Inferior parietal cortex (tissue), 1 donor: ENCODE measurements around the gene TAP1.

Source experiments
- DNase-seq: peaks from one replicate; pipeline ENCODE4 v3.0.0-alpha.2; 2016; ENCODE audit errors: extremely low spot score

The TAP1 gene

GRCh38 chr6:32842021-32842650, 11.4 kb downstream of the TAP1 start:
- DNase-seq: no peak

- DNase-seq: no peak
Observed at GRCh38 chr6:32840604-32841246, 12.8 kb downstream of the TAP1 start.

GRCh38 chr6:32839356-32839755, 14.1 kb downstream of the TAP1 start:
- no peak for DNase-seq

GRCh38 chr6:32838114-32838958, 15.2 kb downstream of the TAP1 start, which contains the start of gene TAP2:
TSS of gene TAP2 (minus strand) at chr6:32838739. CDS start at chr6:32838233, 506 bp downstream.
- peak; percentile 95 for DNase-seq

GRCh38 chr6:32837651-32838113, 15.8 kb downstream of the TAP1 start:
- no peak for DNase-seq

GRCh38 chr6:32836873-32837272, 16.6 kb downstream of the TAP1 start:
- DNase-seq: no peak

GRCh38 chr6:32835167-32835893, 18.2 kb downstream of the TAP1 start:
- DNase-seq: no peak

DNA sequence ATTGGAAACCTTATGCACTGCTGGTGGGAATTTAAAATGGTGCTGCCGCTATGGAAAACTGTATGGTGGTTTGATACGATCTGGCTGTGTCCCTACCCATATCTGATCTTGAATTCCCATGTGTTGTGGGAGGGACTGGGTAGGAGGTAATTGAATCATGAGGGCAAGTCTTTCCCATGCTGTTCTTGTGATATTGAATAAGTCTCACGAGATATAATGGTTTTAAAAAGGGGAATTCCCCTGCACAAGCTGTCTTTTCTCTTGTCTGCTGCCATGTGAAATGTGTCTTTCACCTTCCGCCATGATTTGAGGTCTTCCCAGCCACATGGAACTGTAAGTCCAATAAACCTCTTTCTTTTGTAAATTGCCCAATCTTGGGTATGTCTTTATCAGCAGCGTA, 19.8 kb downstream of the TAP1 start:
- no peak for DNase-seq

GRCh38 chr6:32832535-32832934, 21.0 kb downstream of the TAP1 start:
- DNase-seq: no peak

DNA sequence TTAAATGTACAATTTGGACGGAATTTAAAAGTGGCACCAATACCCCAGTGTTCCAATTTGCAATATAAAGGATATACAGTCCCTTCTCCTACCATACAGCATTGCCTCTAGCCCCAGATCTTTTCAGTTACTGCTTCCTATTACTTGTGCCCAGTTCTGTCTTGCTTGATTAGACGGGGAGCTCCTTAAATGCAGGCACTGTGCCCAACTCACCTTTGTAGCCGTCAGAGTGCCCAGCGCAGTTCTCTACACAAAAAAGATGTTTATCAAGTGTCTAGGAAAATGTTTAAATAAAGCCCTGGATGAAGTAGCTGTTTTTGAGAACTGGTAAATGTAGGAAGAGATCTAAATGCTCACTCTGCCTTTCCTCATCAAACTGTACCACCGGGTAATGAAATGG, 22.6 kb downstream of the TAP1 start:
- no peak for DNase-seq

- no peak for DNase-seq
Observed at GRCh38 chr6:32830017-32830416, 23.5 kb downstream of the TAP1 start.

DNA sequence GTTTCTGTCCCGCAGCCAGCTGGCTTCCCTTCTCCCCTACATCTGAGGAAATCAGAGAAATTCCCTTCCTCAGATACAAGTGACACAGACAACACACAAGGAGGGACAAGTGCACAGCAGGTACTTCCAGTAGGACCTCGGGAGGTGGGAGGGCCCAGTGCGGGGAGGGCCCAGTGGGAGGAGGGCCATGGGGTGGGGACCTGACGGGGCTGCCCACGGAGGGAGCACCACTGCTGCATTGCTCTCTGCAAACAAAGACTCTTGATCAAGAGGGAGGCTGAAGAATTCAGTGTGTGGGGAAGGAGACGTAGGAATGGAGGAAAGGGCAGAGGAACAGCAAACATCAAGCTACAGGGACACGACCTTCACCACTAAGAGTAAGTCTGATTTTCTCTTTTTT, 24.0 kb downstream of the TAP1 start:
- DNase-seq: no peak

GRCh38 chr6:32827025-32827424, 26.5 kb downstream of the TAP1 start:
- DNase-seq: no peak

- peak; percentile 29 for DNase-seq
Observed at GRCh38 chr6:32825966-32826365, 27.5 kb downstream of the TAP1 start.

DNA sequence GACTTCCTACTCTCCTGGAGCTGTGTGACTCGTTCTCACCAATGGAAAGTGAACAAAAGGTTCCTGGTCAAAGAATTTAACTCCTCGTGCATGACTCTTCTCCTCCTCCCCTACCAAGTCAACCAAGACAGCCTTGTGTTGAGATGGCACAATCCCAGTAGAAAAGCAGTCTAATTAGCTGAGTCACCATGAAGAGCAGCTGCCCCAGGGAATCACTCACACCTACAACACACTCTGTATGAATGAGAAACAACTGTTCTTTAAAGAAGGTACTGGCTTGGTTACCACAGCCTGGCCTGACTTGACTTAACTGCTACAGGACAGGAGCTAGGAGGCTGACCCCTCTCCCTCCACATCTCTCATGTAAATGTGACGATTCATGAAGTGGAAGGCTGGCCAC, 33.8 kb downstream of the TAP1 start:
- no peak for DNase-seq

DNA sequence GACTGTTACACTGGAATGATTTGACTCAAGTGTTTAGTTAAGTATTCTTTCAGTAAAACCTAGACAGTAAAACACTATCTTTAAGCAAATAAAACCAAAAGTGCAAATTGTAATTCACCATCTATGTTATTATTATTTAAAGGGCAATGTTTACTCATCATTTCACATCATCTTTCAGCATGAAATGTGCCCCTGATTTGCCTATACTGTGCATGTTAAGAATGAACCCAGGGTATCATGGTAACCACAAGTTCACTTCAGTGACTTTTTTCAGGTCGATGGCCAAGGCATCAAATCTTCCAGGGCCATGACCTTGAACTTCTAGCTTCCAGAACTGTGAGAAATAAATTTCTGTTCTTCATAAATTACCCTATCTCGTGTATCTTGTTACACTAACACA, 34.6 kb downstream of the TAP1 start:
- DNase-seq: no peak

DNA sequence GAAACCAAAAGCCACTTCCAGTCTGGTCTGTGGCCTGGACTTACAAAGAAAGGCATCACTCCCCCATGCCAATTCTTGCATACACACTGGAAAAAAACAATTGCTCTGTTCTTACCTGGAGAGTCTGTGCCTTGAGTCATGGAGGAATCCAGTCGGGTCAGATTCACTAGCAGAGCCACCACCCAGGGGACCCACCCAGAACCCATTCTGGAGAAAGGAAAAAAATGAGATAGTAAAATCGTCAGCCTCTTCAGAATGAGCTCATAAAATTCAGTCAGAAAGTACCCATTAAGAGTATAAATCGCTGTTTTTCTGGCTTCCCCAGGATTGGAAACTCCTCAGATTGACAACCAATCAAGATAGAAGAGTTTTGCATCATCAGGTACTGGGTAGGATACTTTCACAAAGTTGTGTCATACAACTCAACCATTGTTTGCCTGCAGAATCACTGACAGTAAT, 36.7 kb downstream of the TAP1 start, which contains the start of gene HLA-DOB:
TSS of gene HLA-DOB (minus strand) at position 257 of the 459 bp plus-strand sequence. CDS start at position 206, 51 bp downstream.
- DNase-seq: no peak

DNA sequence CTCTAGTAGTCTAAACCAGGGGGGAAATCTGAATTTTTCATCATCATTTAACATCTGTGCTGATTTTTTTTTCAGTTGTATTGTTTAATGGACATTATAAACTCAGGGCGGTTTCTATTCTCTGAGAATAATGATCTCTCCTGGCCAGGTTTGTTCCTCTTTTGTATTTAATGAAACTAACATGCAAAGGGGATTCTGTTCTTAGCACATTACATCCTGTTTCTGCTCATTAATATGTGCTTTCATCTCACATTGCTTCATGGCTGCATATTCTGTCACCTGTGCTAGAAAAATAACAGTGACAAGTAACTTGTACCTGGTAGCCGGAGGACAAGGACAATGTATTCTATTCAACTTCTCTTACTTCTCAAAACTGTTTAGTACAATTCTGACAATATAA, 37.5 kb downstream of the TAP1 start:
- no peak for DNase-seq

DNA sequence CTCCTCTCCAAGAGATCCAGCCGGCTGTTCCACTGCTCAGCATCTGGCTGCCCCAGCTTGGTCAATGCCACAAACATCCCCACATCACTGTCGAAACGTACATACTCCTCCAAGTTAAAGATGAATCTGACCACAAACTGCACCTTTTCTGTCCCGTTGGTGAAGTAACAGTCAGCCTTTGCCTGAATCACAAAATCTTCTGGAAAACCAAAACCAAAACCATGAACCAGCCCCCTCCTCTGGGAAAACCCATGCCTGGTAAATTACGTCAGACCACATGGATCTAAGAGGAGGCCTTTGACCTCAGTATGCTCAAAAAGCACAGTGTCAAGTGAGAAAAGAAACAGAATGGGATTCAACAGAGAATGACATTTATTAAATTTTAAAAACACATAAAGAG, 38.4 kb downstream of the TAP1 start:
- no peak for DNase-seq

DNA sequence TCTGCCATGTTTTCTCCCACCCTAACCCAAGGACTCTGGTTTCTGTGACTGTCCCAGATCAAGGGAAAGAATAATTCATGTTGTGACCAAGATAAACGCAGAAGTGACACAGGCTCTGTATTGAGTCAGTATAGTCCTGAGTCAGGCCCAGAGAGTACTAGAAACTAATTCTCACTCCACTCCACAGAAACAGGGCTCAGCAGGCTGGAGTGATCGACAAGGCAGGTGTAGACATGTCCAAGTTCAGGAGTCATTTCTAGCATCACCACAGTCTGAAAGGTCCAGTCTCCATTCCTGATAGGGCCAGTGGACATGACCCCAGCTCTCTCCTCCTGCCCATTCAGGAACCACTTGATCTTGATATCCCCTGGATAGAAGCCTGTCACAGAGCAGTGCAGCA, 39.4 kb downstream of the TAP1 start:
- DNase-seq: no peak

GRCh38 chr6:32809171-32809570, 44.3 kb downstream of the TAP1 start:
- DNase-seq: no peak
